Measurements from ENCODE around the gene EPHB6.

EPHB6 gene

DNA sequence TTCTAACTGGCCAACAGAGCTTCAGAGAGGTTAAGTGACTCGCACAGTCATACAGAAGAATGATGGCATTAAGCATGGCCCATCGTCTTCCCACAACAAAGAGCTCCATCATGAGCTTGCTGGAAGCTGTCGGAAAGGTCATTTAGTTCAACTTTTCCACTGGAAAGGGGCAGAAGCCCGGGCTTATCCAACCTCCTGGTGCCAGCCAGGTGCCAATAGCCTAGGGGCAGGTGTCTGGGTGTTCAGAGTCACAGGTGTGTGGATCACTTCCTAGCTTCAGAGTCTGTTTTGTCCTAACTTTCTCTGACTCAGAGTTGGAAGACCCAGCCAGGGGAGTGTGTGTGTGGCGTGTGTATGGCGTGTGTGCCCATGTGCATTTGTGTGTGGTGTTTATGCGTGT, 32.0 kb downstream of the EPHB6 start:
- in situ Hi-C loops (cut with MboI; ENCODE audit: low sequenced_read_pairs, unreplicated experiment) = no loop called here
- TF ChIP-seq, protein P1, sequence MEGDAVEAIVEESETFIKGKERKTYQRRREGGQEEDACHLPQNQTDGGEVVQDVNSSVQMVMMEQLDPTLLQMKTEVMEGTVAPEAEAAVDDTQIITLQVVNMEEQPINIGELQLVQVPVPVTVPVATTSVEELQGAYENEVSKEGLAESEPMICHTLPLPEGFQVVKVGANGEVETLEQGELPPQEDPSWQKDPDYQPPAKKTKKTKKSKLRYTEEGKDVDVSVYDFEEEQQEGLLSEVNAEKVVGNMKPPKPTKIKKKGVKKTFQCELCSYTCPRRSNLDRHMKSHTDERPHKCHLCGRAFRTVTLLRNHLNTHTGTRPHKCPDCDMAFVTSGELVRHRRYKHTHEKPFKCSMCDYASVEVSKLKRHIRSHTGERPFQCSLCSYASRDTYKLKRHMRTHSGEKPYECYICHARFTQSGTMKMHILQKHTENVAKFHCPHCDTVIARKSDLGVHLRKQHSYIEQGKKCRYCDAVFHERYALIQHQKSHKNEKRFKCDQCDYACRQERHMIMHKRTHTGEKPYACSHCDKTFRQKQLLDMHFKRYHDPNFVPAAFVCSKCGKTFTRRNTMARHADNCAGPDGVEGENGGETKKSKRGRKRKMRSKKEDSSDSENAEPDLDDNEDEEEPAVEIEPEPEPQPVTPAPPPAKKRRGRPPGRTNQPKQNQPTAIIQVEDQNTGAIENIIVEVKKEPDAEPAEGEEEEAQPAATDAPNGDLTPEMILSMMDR (IDR thresholded peaks at IDR 0.05; ENCODE audit: borderline replicate concordance, control extremely low read depth, extremely low read depth, insufficient read depth, missing control alignments) = no peak
- no peak for DNase-seq (ENCODE audit: low spot score)

DNA sequence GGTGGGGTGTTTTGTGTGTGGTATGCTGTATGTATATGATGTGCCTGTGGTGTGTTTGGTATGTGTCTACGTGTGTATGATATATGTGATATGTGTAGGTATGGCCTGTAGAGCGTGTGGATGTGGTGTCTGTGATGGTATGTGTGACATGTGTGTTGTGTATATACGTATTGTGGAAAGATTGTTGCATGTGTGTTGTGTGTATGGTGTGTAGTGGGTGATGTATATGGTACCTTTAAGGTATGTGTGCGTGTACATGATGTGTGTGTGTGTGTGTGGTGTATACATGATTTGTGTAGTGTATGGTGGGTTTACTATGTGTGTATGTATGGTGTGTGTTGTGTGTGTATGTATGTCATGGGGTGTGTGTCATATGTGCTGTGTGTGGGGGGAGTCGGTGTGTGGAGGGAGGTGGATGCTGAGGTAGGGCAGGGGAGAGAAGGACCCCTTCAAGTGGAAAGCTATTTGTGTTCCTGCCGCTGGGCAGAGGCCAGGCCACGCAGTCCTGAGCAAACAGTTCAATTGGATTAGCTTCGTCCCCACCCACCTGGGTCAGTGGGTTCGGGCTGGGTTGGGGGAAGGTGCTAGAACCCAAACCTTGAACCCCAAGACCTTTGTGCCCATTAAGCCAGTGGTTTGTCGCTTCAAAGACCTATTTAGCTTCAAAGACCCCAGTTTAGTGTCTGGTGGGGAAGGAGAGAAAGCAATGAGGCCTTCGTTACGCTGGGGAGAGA, 32.6 kb downstream of the EPHB6 start:
- in situ Hi-C loops (cut with MboI; ENCODE audit: low sequenced_read_pairs, unreplicated experiment) = no loop called here
- TF ChIP-seq, protein P1 (IDR thresholded peaks at IDR 0.05; ENCODE audit: borderline replicate concordance, control extremely low read depth, extremely low read depth, insufficient read depth, missing control alignments) = no peak
- DNase-seq (ENCODE audit: low spot score) = no peak

DNA sequence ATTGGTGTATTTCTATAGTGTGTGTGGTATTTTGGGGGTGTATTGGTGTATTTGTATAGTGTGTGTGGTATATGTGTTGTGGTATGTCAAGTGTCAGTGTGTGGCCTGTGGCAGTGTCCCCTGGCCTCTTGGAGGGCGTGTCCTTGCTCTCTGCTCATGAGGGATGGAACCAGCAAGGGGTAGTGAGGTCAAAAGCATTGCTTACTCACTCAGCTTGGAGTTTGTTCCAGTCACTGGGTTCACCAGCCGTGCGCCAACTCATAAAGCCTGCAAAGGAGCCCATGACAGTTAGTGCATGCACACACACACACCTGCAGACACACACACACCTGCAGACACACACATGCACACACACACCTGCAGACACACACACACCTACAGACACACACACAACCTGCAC, 34.9 kb downstream of the EPHB6 start:
- TF ChIP-seq, protein P1 (IDR thresholded peaks at IDR 0.05; ENCODE audit: borderline replicate concordance, control extremely low read depth, extremely low read depth, insufficient read depth, missing control alignments) = no peak
- in situ Hi-C loops (cut with MboI; ENCODE audit: low sequenced_read_pairs, unreplicated experiment) = no loop called here

DNA sequence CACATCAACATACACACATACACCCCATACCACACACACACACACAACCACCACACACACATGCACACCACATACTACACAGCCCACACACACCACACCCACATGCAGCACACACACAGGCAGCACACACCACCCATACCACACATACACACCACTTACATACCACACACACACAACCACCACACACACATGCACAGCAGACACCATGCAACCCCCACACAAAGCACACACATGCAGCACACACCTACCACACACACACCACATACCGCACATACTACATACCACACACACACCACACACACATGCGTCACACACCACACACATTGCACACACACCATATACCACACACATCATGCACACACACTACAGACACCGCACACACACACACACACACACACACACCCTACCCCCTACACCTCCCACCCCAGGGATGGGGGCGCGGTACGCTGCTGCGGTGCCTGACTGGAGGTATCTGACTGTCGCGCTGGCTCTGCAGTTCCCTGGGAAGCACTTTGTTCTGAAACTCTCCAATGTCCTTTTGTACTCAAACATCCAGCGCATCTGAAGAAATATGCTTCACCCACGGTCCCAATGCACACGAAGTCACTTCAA, 36.1 kb downstream of the EPHB6 start:
- DNase-seq (ENCODE audit: low spot score) = no peak
- TF ChIP-seq, protein P1 (IDR thresholded peaks at IDR 0.05; ENCODE audit: borderline replicate concordance, control extremely low read depth, extremely low read depth, insufficient read depth, missing control alignments) = no peak
- in situ Hi-C loops (cut with MboI; ENCODE audit: low sequenced_read_pairs, unreplicated experiment) = no loop called here

More for the DNA sequence above, 34.9 kb downstream of the EPHB6 start:
- no peak for DNase-seq (ENCODE audit: low spot score)

DNA sequence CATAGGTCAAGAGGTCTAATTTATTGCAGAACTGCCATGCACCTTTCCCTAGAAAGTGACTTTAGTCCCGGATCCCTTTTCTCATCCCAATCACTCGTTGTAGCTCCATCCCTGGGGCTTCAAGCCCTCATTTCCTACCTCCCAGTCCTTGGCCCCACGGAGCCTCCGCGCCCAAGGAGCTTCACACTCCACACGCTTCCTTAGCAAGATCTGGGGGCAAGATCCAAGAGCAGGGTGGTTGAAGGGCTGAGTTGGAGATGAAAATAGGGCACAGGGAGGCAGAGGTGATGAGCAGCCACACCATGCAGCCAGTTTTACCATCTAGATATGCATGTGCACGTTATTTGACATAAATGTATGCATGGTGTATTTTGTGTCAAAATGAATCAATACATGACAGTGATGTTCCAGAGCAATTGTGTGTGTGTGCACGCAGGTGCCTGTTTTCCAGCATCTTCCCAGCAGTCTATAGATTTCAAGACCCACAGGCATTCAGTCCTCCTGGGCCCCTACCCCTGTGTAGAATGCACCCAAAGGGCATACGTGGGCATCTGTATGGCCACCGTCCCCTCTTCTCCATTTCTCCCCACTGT, 36.7 kb downstream of the EPHB6 start:
- DNase-seq (ENCODE audit: low spot score) = no peak
- in situ Hi-C loops (cut with MboI; ENCODE audit: low sequenced_read_pairs, unreplicated experiment) = no loop called here
- TF ChIP-seq, protein P1 (IDR thresholded peaks at IDR 0.05; ENCODE audit: borderline replicate concordance, control extremely low read depth, extremely low read depth, insufficient read depth, missing control alignments) = no peak

DNA sequence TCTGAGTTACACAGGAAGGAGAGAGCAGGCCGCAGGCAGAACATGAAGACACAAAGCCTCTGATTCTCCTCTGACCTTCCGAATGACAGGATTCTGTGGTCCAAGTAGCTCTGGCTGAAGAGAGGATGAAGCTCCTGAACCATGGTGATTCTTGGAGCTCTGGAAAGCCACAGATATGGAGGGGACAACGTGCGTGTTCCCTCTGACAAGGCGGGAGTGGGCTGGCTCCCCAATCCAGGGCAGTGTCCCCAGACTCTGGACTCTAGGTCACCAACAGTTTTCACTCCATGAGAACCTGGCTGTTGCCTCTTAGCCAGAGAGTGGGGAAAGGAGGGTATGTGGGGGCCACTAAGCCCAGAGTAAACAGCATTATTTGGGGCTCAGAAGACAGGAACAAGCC, 38.1 kb downstream of the EPHB6 start:
- in situ Hi-C loops (cut with MboI; ENCODE audit: low sequenced_read_pairs, unreplicated experiment) = no loop called here
- TF ChIP-seq, protein P1 (IDR thresholded peaks at IDR 0.05; ENCODE audit: borderline replicate concordance, control extremely low read depth, extremely low read depth, insufficient read depth, missing control alignments) = no peak
- DNase-seq (ENCODE audit: low spot score) = no peak
